ENCODE data around the gene RGS12.
"Not testable (repeated sequence)": the region's sequence is repeated elsewhere in the genome, so short reads cannot be mapped to it uniquely, and the experiment has no call there.

RGS12 gene

GRCh38 chr4:3293401-3294391, 875 bp downstream of the RGS12 start:
- no peak for DNase-seq (ENCODE audit: low read depth, low spot score)
- H3K4me3 ChIP-seq (ENCODE audit: low read length), result peak overlapping the region; percentile 49

- no peak overlapping the region for H3K4me3 ChIP-seq (ENCODE audit: low read length)
- no peak for DNase-seq (ENCODE audit: low read depth, low spot score)
Observed at GRCh38 chr4:3294401-3295241, 1.8 kb downstream of the RGS12 start.

GRCh38 chr4:3295837-3296624, 3.2 kb downstream of the RGS12 start:
- H3K4me3 ChIP-seq (ENCODE audit: low read length), result no peak overlapping the region
- no peak for DNase-seq (ENCODE audit: low read depth, low spot score)

GRCh38 chr4:3296651-3297050, 3.8 kb downstream of the RGS12 start:
- no peak overlapping the region for H3K4me3 ChIP-seq (ENCODE audit: low read length)
- no peak for DNase-seq (ENCODE audit: low read depth, low spot score)

GRCh38 chr4:3297066-3297859, 4.4 kb downstream of the RGS12 start:
- no peak overlapping the region for H3K4me3 ChIP-seq (ENCODE audit: low read length)
- DNase-seq (ENCODE audit: low read depth, low spot score), result no peak

GRCh38 chr4:3299122-3299975, 6.5 kb downstream of the RGS12 start:
- no peak overlapping the region for H3K4me3 ChIP-seq (ENCODE audit: low read length)
- no peak for DNase-seq (ENCODE audit: low read depth, low spot score)

GRCh38 chr4:3299976-3300671, 7.3 kb downstream of the RGS12 start:
- H3K4me3 ChIP-seq (ENCODE audit: low read length), result no peak overlapping the region
- DNase-seq (ENCODE audit: low read depth, low spot score), result no peak

- not testable (repeated sequence) for H3K4me3 ChIP-seq (ENCODE audit: low read length); DNase-seq (ENCODE audit: low read depth, low spot score)
Observed at GRCh38 chr4:3300882-3301281, 8.1 kb downstream of the RGS12 start.

- no peak for DNase-seq (ENCODE audit: low read depth, low spot score)
- H3K4me3 ChIP-seq (ENCODE audit: low read length), result no peak overlapping the region
Observed at GRCh38 chr4:3301450-3302172, 8.8 kb downstream of the RGS12 start.

- peak; percentile 95 for DNase-seq (ENCODE audit: low read depth, low spot score)
- no peak overlapping the region for H3K4me3 ChIP-seq (ENCODE audit: low read length)
Observed at GRCh38 chr4:3302173-3302785, 9.5 kb downstream of the RGS12 start.

GRCh38 chr4:3302786-3303564, 10.2 kb downstream of the RGS12 start:
- no peak overlapping the region for H3K4me3 ChIP-seq (ENCODE audit: low read length)
- peak; percentile 52 for DNase-seq (ENCODE audit: low read depth, low spot score)

GRCh38 chr4:3303565-3303824, 10.7 kb downstream of the RGS12 start:
- no peak overlapping the region for H3K4me3 ChIP-seq (ENCODE audit: low read length)
- no peak for DNase-seq (ENCODE audit: low read depth, low spot score)

GRCh38 chr4:3303923-3304710, 11.3 kb downstream of the RGS12 start:
- no peak for DNase-seq (ENCODE audit: low read depth, low spot score)
- no peak overlapping the region for H3K4me3 ChIP-seq (ENCODE audit: low read length)

- no peak for DNase-seq (ENCODE audit: low read depth, low spot score)
- H3K4me3 ChIP-seq (ENCODE audit: low read length), result no peak overlapping the region
Observed at GRCh38 chr4:3304831-3305609, 12.2 kb downstream of the RGS12 start.
